Loucy (cell line): ENCODE data around the gene SCFD2.

Experiments used
- H2AFZ ChIP-seq: fragments of 200-600 bp; sonication (generic); 2 replicates; pipeline ENCODE4 v1.6.0; 2016; ENCODE audit warnings: antibody characterized with exemption, mild to moderate bottlenecking, low read length, moderate library complexity
- H3F3A ChIP-seq: fragments of 200-600 bp; 2 replicates; pipeline ENCODE4 v1.6.0; 2016; ENCODE audit warnings: antibody characterized with exemption, low read depth, mild to moderate bottlenecking
- H3K27me3 ChIP-seq: fragments of 200-600 bp; sonication (generic); 2 replicates; pipeline ENCODE4 v1.6.1; 2014; ENCODE audit warnings: low read length, mild to moderate bottlenecking; ENCODE audit not compliant: insufficient read depth, poor library complexity, severe bottlenecking
- H3K36me3 ChIP-seq: fragments of 200-600 bp; sonication (generic); 2 replicates; pipeline ENCODE4 v1.6.1; 2016; ENCODE audit warnings: low read length; ENCODE audit not compliant: insufficient read depth
- H3K4me1 ChIP-seq: fragments of 200-600 bp; sonication (generic); 2 replicates; pipeline ENCODE4 v1.5.1; 2014; ENCODE audit warnings: low read length, mild to moderate bottlenecking; ENCODE audit not compliant: insufficient read depth, poor library complexity, severe bottlenecking
- H3K4me2 ChIP-seq: fragments of 200-600 bp; sonication (generic); 2 replicates; pipeline ENCODE4 v1.6.0; 2014; ENCODE audit warnings: antibody characterized with exemption, low read length, low read depth, mild to moderate bottlenecking; ENCODE audit not compliant: poor library complexity, severe bottlenecking
- H3K4me3 ChIP-seq: fragments of 200-600 bp; sonication (generic); 2 replicates; pipeline ENCODE4 v1.5.1; 2014; ENCODE audit warnings: low read length, mild to moderate bottlenecking, mixed read lengths; ENCODE audit not compliant: poor library complexity, severe bottlenecking
- H3K79me2 ChIP-seq: fragments of 200-600 bp; sonication (generic); 2 replicates; pipeline ENCODE4 v1.6.1; 2014; ENCODE audit warnings: low read length; ENCODE audit not compliant: insufficient read depth
- H3K9ac ChIP-seq: fragments of 200-600 bp; sonication (generic); 2 replicates; pipeline ENCODE4 v1.6.0; 2014; ENCODE audit warnings: mild to moderate bottlenecking, low read depth, low read length, moderate library complexity; ENCODE audit not compliant: poor library complexity, severe bottlenecking
- H3K9me2 ChIP-seq: fragments of 200-600 bp; sonication (generic); replicated peaks from 2 replicates; pipeline ENCODE4 v1.6.1; 2016; ENCODE audit warnings: low read depth, low read length, mixed read lengths
- H3K9me3 ChIP-seq: fragments of 200-600 bp; sonication (generic); 2 replicates; pipeline ENCODE4 v1.6.1; 2014; ENCODE audit warnings: mild to moderate bottlenecking, antibody characterized with exemption, low read length, low read depth; ENCODE audit not compliant: insufficient read depth
- H4K20me1 ChIP-seq: fragments of 200-600 bp; sonication (generic); 2 replicates; pipeline ENCODE4 v1.6.0; 2014; ENCODE audit warnings: antibody characterized with exemption, low read length, mild to moderate bottlenecking; ENCODE audit not compliant: insufficient read depth, poor library complexity, severe bottlenecking
- EZH2phosphoT487 ChIP-seq: fragments of 200-600 bp; IDR thresholded peaks from 2 replicates; pipeline ENCODE4 v1.6.1; 2018; ENCODE audit warnings: antibody characterized with exemption, mild to moderate bottlenecking, moderate library complexity, borderline replicate concordance
- TF ChIP-seq, protein P1 (sequence below): fragments of 200-600 bp; sonication (generic); conservative IDR thresholded peaks from 2 replicates; pipeline ENCODE4 v1.5.1; 2014; ENCODE audit warnings: mild to moderate bottlenecking, antibody characterized with exemption, low read length

The SCFD2 gene

DNA sequence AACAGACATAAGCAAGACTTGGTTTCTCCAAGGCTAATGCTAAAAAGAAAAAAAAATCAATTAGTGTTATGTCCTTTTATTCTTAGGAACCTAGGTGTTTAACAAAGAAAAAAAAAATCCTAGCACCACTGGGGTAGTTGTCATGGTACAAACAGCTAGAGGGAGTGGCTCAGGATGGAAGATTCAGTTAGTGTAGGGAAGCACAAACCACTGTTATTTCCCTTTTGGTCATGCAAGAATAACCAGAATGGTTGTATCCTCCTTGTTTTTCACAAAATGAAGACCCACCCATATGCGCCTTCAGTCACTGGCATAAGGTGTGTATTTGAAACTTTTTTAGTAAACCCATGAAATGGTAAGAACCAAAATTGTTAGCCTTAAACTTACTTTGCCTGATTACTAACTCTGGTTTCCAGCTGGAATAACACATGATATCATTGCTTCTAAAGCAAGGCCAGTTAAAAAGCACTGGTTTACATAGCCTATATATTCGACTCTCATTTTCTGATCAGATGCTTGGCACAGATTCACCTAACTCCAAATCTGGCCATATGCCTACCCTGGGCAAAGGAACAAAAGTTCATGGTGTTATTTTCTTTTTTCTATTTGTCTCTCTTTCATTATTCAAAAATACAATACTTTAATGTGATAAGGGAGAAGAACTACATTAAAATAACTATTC lies 132.6 kb downstream of the SCFD2 start:
- no peaks in the 10 kb centered on the region for H3K9me2 ChIP-seq
- no peaks in the 10 kb centered on the region; the same call in 1 of the 2 replicates for H3F3A ChIP-seq
- peaks cover 28% of the 10 kb centered on the region for H3K4me1 ChIP-seq
- TF ChIP-seq EZH2phosphoT487, result no peak
- TF ChIP-seq, protein P1, sequence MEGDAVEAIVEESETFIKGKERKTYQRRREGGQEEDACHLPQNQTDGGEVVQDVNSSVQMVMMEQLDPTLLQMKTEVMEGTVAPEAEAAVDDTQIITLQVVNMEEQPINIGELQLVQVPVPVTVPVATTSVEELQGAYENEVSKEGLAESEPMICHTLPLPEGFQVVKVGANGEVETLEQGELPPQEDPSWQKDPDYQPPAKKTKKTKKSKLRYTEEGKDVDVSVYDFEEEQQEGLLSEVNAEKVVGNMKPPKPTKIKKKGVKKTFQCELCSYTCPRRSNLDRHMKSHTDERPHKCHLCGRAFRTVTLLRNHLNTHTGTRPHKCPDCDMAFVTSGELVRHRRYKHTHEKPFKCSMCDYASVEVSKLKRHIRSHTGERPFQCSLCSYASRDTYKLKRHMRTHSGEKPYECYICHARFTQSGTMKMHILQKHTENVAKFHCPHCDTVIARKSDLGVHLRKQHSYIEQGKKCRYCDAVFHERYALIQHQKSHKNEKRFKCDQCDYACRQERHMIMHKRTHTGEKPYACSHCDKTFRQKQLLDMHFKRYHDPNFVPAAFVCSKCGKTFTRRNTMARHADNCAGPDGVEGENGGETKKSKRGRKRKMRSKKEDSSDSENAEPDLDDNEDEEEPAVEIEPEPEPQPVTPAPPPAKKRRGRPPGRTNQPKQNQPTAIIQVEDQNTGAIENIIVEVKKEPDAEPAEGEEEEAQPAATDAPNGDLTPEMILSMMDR, result no peak
- H4K20me1 ChIP-seq, result no peaks in the 10 kb centered on the region
- no peaks in the 10 kb centered on the region for H3K27me3 ChIP-seq
- peak overlapping the region; percentile 57 for H3K4me2 ChIP-seq
- no peaks in the 10 kb centered on the region for H3K79me2 ChIP-seq
- peak overlapping the region; percentile 42; the same call in 1 of the 2 replicates for H2AFZ ChIP-seq
- peak overlapping the region; percentile 32 for H3K4me3 ChIP-seq
- peak overlapping the region; percentile 30 for H3K9ac ChIP-seq
- H3K9me3 ChIP-seq, result no peaks in the 10 kb centered on the region
- H3K36me3 ChIP-seq, result no peaks in the 10 kb centered on the region

DNA sequence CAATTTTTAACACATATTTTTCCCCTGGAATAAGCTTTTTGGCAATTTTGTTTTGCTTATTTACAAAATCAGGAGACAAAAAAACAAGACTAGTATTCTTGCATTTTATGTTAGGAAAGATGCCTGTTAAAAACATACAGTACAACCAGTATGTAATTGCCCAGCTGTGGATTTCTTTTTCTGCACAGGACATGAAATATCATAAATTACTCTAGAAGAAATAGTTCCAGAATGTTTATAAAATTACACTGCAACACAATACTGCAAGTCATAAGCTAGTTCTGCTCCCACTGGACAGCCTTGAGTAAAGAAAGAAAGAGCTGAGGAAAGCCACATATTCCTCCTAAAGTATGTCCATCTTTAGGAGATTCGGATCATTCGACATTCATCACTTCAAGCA lies 133.5 kb downstream of the SCFD2 start:
- no peaks in the 10 kb centered on the region for H3K36me3 ChIP-seq
- peak overlapping the region; percentile 57 for H3K4me2 ChIP-seq
- H2AFZ ChIP-seq, result peak overlapping the region; percentile 42; the same call in 1 of the 2 replicates
- no peaks in the 10 kb centered on the region for H3K27me3 ChIP-seq
- H3K4me3 ChIP-seq, result peak overlapping the region; percentile 32
- H3K79me2 ChIP-seq, result no peaks in the 10 kb centered on the region
- TF ChIP-seq EZH2phosphoT487, result no peak
- TF ChIP-seq, protein P1, result no peak
- H3K9ac ChIP-seq, result peak overlapping the region; percentile 30
- H3K9me2 ChIP-seq, result no peaks in the 10 kb centered on the region
- no peaks in the 10 kb centered on the region; the same call in 1 of the 2 replicates for H3F3A ChIP-seq
- no peaks in the 10 kb centered on the region for H4K20me1 ChIP-seq
- H3K9me3 ChIP-seq, result no peaks in the 10 kb centered on the region
- peaks cover 28% of the 10 kb centered on the region for H3K4me1 ChIP-seq

DNA sequence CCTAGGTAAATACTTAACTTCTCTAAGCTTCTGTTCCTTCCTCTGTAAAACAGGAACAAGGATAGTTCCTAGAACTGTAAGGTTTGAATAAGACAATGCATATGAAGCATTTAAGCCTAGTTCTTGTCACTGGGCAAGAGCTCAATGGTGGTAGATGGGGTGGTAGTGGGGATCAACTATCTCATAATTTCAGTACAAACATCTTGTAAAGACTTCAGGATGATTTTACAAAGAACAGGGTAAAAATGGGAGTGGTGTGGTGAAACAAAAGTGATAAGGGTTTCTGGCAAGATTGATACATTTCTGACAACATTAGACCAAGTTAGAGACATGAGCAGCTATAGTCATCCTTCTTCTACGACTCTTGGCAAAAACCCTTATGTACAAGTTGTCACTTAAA lies 137.8 kb downstream of the SCFD2 start:
- peaks cover 10% of the 10 kb centered on the region for H3K4me1 ChIP-seq
- no peak overlapping the region for H3K4me3 ChIP-seq
- no peaks in the 10 kb centered on the region for H3K79me2 ChIP-seq
- no peaks in the 10 kb centered on the region for H3K36me3 ChIP-seq
- H3K27me3 ChIP-seq, result no peaks in the 10 kb centered on the region
- H3K9ac ChIP-seq, result no peak overlapping the region
- H3K4me2 ChIP-seq, result no peak overlapping the region
- H3F3A ChIP-seq, result no peaks in the 10 kb centered on the region
- H3K9me3 ChIP-seq, result no peaks in the 10 kb centered on the region
- H4K20me1 ChIP-seq, result no peaks in the 10 kb centered on the region
- H3K9me2 ChIP-seq, result no peaks in the 10 kb centered on the region
- H2AFZ ChIP-seq, result no peak overlapping the region
- TF ChIP-seq, protein P1, result no peak
- TF ChIP-seq EZH2phosphoT487, result no peak
